Breast epithelium (tissue), 4 donors: ENCODE measurements around the gene COMMD6. TPM values are rescaled to one million over a fixed set of nuclear protein-coding genes. Genes with fewer than 3 reads are reported as not detected.

Experiments
- DNase-seq, 2 donors: peaks; one replicate each; pipeline ENCODE4 v3.0.0-alpha.2; 2019; ENCODE audit warnings: low spot score in 2 of 2
- H3K27ac ChIP-seq, 2 donors: fragments of 200-600 bp; sonication (generic) in 1 of 2; one replicate each; pipeline ENCODE4 v1.5.1; 2016 to 2019; ENCODE audit warnings: mild to moderate bottlenecking in 1 of 2
- H3K27me3 ChIP-seq, 2 donors: fragments of 200-600 bp; sonication (generic) in 1 of 2; one replicate each; pipeline versions ENCODE4 v1.5.1 to v1.6.0; 2017 to 2019; ENCODE audit warnings: control low read depth in 1 of 2, mild to moderate bottlenecking in 1 of 2
- H3K36me3 ChIP-seq: fragments of 200-600 bp; one replicate; pipeline ENCODE4 v1.5.1; 2019
- H3K4me1 ChIP-seq, 2 donors: fragments of 200-600 bp; sonication (generic); one replicate each; pipeline ENCODE4 v1.5.1; 2016 to 2019; ENCODE audit warnings: control low read depth in 1 of 2
- H3K4me3 ChIP-seq, 3 donors: fragments of 200-600 bp; sonication (generic); 1 replicate in 2 of 3; 2 replicates in 1 of 3; pipeline ENCODE4 v1.5.1; 2016 to 2019; ENCODE audit warnings: mild to moderate bottlenecking in 3 of 3, moderate library complexity in 2 of 3
- H3K9me3 ChIP-seq, 2 donors: fragments of 200-600 bp; sonication (generic) in 1 of 2; one replicate each; pipeline ENCODE4 v1.5.1; 2016 to 2019; ENCODE audit warnings: control low read depth in 1 of 2
- CTCF ChIP-seq, 3 donors: fragments of 450-650 bp; IDR thresholded peaks; one replicate each; pipeline ENCODE4 v1.5.1; 2016 to 2017; ENCODE audit warnings: antibody characterized with exemption in 3 of 3, mild to moderate bottlenecking in 3 of 3, moderate library complexity in 3 of 3
- POLR2A ChIP-seq: fragments of 450-650 bp; IDR thresholded peaks from one replicate; pipeline ENCODE4 v1.6.1; 2016; ENCODE audit warnings: antibody characterized with exemption, mild to moderate bottlenecking, moderate library complexity
- POLR2AphosphoS5 ChIP-seq, 3 donors: sonication (generic); formaldehyde crosslinking; IDR thresholded peaks; one replicate each; pipeline ENCODE4 v1.6.1; 2017; ENCODE audit warnings: antibody characterized with exemption in 3 of 3
- intact Hi-C: fragments of 100-400 bp; cut with DNase I; formaldehyde crosslinking; loops from one replicate; pipeline ENCODE4 v1.15.1; 2023; ENCODE audit warnings: low total_unique reads
- total RNA-seq, 3 donors: library from RNA; depleted of rRNA; stranded (reverse); fragments of >200 nt; gene quantifications; one replicate each; pipeline ENCODE4 v1.1.0, GENCODE V29; 2016

The COMMD6 gene
- total RNA-seq, 3 donors from 2014 or later, result 43.6 to 93.2 (median 47.7) TPM

GRCh38 chr13:75521956-75522355 lies 15.7 kb downstream of the COMMD6 start:
- Histone ChIP-seq H3K4me1 (no peaks in the 10 kb centered on the region), H3K27me3 (no peaks in the 10 kb centered on the region), H3K27ac (no peak overlapping the region), H3K9me3 (no peaks in the 10 kb centered on the region), H3K36me3 (no peaks in the 10 kb centered on the region), H3K4me3 (no peak overlapping the region)
- intact Hi-C loops, result no loop called here
- DNase-seq, result no peak
- no peak for TF ChIP-seq POLR2A
- TF ChIP-seq CTCF (IDR thresholded peaks at IDR 0.05), result no peak
- no peak for TF ChIP-seq POLR2AphosphoS5 (IDR thresholded peaks at IDR 0.05)

GRCh38 chr13:75518439-75519088 lies 19.1 kb downstream of the COMMD6 start:
- no peak for DNase-seq
- Histone ChIP-seq H3K4me3 (no peak overlapping the region), H3K27ac (no peak overlapping the region), H3K4me1 (no peaks in the 10 kb centered on the region), H3K27me3 (no peaks in the 10 kb centered on the region), H3K36me3 (no peaks in the 10 kb centered on the region), H3K9me3 (no peaks in the 10 kb centered on the region)
- TF ChIP-seq CTCF (IDR thresholded peaks at IDR 0.05), result no peak
- no peak for TF ChIP-seq POLR2A
- TF ChIP-seq POLR2AphosphoS5 (IDR thresholded peaks at IDR 0.05), result no peak
- intact Hi-C loops, result no loop called here

- H3K36me3 ChIP-seq, result no peaks in the 10 kb centered on the region
- no peaks in the 10 kb centered on the region for H3K27me3 ChIP-seq
- TF ChIP-seq POLR2AphosphoS5 (IDR thresholded peaks at IDR 0.05) (no peak), CTCF (IDR thresholded peaks at IDR 0.05) (no peak), POLR2A (no peak)
- no peak overlapping the region for H3K27ac ChIP-seq
- no peaks in the 10 kb centered on the region for H3K9me3 ChIP-seq
- no peak for DNase-seq
- no peaks in the 10 kb centered on the region for H3K4me1 ChIP-seq
- intact Hi-C loops, result no loop called here
- no peak overlapping the region for H3K4me3 ChIP-seq
These were observed 23.3 kb downstream of the COMMD6 start for GRCh38 chr13:75514080-75514995.

- Histone ChIP-seq H3K9me3 (no peaks in the 10 kb centered on the region), H3K36me3 (no peaks in the 10 kb centered on the region), H3K27me3 (no peaks in the 10 kb centered on the region), H3K4me3 (no peak overlapping the region), H3K27ac (no peak overlapping the region), H3K4me1 (no peaks in the 10 kb centered on the region)
- TF ChIP-seq CTCF (IDR thresholded peaks at IDR 0.05), result no peak
- TF ChIP-seq POLR2AphosphoS5 (IDR thresholded peaks at IDR 0.05), result no peak
- TF ChIP-seq POLR2A, result no peak
- DNase-seq, result no peak
- intact Hi-C loops, result no loop called here
These were observed 24.4 kb downstream of the COMMD6 start for GRCh38 chr13:75513271-75513670.

- Histone ChIP-seq H3K9me3 (no peaks in the 10 kb centered on the region), H3K4me1 (no peaks in the 10 kb centered on the region), H3K4me3 (no peak overlapping the region), H3K27me3 (no peaks in the 10 kb centered on the region), H3K36me3 (no peaks in the 10 kb centered on the region), H3K27ac (no peak overlapping the region)
- intact Hi-C loops, result no loop called here
- no peak for TF ChIP-seq CTCF (IDR thresholded peaks at IDR 0.05)
- TF ChIP-seq POLR2A, result no peak
- TF ChIP-seq POLR2AphosphoS5 (IDR thresholded peaks at IDR 0.05), result no peak
- DNase-seq, result no peak
These were observed 25.4 kb downstream of the COMMD6 start for GRCh38 chr13:75512253-75512652.
